Prostate gland (tissue), 2 donors: ENCODE measurements around the gene ZNF518A.

Experiments
- CTCF ChIP-seq, 4 experiments: fragments of 200-600 bp in 2 of 4; fragments of 450-650 bp in 2 of 4; sonication (generic) in 2 of 4; IDR thresholded peaks; 1 replicate in 3 of 4; 2 replicates in 1 of 4; pipeline ENCODE4 v1.5.1; 2016 to 2019; ENCODE audit warnings: antibody characterized with exemption in 4 of 4, mild to moderate bottlenecking in 2 of 4, moderate library complexity in 2 of 4
- POLR2A ChIP-seq: fragments of 450-650 bp; IDR thresholded peaks from one replicate; pipeline ENCODE4 v1.6.1; 2016; ENCODE audit warnings: antibody characterized with exemption, mild to moderate bottlenecking
- POLR2AphosphoS5 ChIP-seq: sonication (generic); formaldehyde crosslinking; IDR thresholded peaks from one replicate; pipeline ENCODE4 v1.6.1; 2017; ENCODE audit warnings: antibody characterized with exemption

GRCh38 chr10:96131621-96132020 lies 1.5 kb downstream of the ZNF518A start:
- TF ChIP-seq CTCF (IDR thresholded peaks at IDR 0.05) (no peak), POLR2AphosphoS5 (no peak), POLR2A (no peak)
